Right lung (tissue), 5 donors: ENCODE measurements around the gene DGCR6L. TPM values are rescaled to one million over a fixed set of nuclear protein-coding genes. Genes with fewer than 3 reads are reported as not detected.
"Not testable (repeated sequence)": the region's sequence is repeated elsewhere in the genome, so short reads cannot be mapped to it uniquely, and the experiment has no call there.

Source experiments
- DNase-seq, 2 donors: peaks; one replicate each; pipeline ENCODE4 v3.0.0-alpha.2; 2013
- polyA plus RNA-seq, 5 donors: library from polyadenylated mRNA; unstranded; fragments of 120-200 nt; gene quantifications; one replicate each; pipeline versions ENCODE4 v1.2.1 to v1.2.3, GENCODE V29; 2013; ENCODE audit warnings: inconsistent platforms in 1 of 5, low replicate concordance in 1 of 5; ENCODE audit not compliant: insufficient read length in 5 of 5, insufficient read depth in 1 of 5

Gene DGCR6L
- polyA plus RNA-seq, 5 donors: 40.9 to 69.8 (median 50.9) TPM

GRCh38 chr22:20295262-20296064, 24.4 kb downstream of the DGCR6L start:
- no peak for DNase-seq

- no peak for DNase-seq
These were observed 27.1 kb downstream of the DGCR6L start for GRCh38 chr22:20292673-20293232.

GRCh38 chr22:20292108-20292507, 27.8 kb downstream of the DGCR6L start:
- no peak for DNase-seq

- no peak for DNase-seq
These were observed 28.2 kb downstream of the DGCR6L start for GRCh38 chr22:20291604-20292063.

- no peak for DNase-seq
These were observed 28.6 kb downstream of the DGCR6L start for GRCh38 chr22:20291249-20291586.

- DNase-seq: no peak
These were observed 29.1 kb downstream of the DGCR6L start for GRCh38 chr22:20290578-20291248.

GRCh38 chr22:20290045-20290392, 29.8 kb downstream of the DGCR6L start:
- no peak for DNase-seq

- not testable (repeated sequence) for DNase-seq
These were observed 30.4 kb downstream of the DGCR6L start for GRCh38 chr22:20289182-20290044.

- DNase-seq: not testable (repeated sequence)
These were observed 33.0 kb downstream of the DGCR6L start for GRCh38 chr22:20286784-20287423.

- DNase-seq: not testable (repeated sequence)
These were observed 33.6 kb downstream of the DGCR6L start for GRCh38 chr22:20286312-20286660.

- DNase-seq: peak in 1 of 2 donors; percentile 50
These were observed 34.2 kb downstream of the DGCR6L start for GRCh38 chr22:20285473-20286311.

GRCh38 chr22:20284471-20285086, 35.3 kb downstream of the DGCR6L start:
- no peak for DNase-seq

GRCh38 chr22:20283674-20284066, 36.2 kb downstream of the DGCR6L start:
- no peak for DNase-seq

GRCh38 chr22:20282901-20283673, 36.8 kb downstream of the DGCR6L start:
- DNase-seq: no peak

GRCh38 chr22:20281891-20282290, 38.0 kb downstream of the DGCR6L start:
- no peak for DNase-seq

GRCh38 chr22:20281473-20281872, 38.4 kb downstream of the DGCR6L start:
- DNase-seq: not testable (repeated sequence)

GRCh38 chr22:20280866-20281265, 39.0 kb downstream of the DGCR6L start:
- DNase-seq: no peak

- DNase-seq: not testable (repeated sequence)
These were observed 39.7 kb downstream of the DGCR6L start for GRCh38 chr22:20280163-20280562.

GRCh38 chr22:20279662-20280134, 40.2 kb downstream of the DGCR6L start:
- DNase-seq: no peak
